Measurements from ENCODE around the gene COL1A1. TPM values are rescaled to one million over a fixed set of nuclear protein-coding genes. Genes with fewer than 3 reads are reported as not detected.

COL1A1 gene
- total and polyA plus RNA-seq, 2 experiments from 2014 or later, result 1,063 to 6,071 TPM

- Histone ChIP-seq H3K36me3 (replicated peaks; ENCODE audit: insufficient read depth, low read depth) (no peaks in the 10 kb centered on the region), H3K27me3 (no peaks in the 10 kb centered on the region), H3K9me3 (ENCODE audit: low read depth) (no peaks in the 10 kb centered on the region), H3K9me2 (replicated peaks; ENCODE audit: insufficient read depth) (no peaks in the 10 kb centered on the region), H3K4me3 (no peak overlapping the region), H3K4me1 (ENCODE audit: insufficient read depth) (peaks cover 21% of the 10 kb centered on the region), H4K20me1 (ENCODE audit: insufficient read depth, poor library complexity, severe bottlenecking) (no peaks in the 10 kb centered on the region), H3K79me2 (no peaks in the 10 kb centered on the region), H3K4me2 (no peak overlapping the region), H3K27ac (no peak overlapping the region), H2AFZ (no peak overlapping the region)
- no peak for TF ChIP-seq EZH2 (IDR thresholded peaks at IDR 0.05; ENCODE audit: borderline replicate concordance)
- no peak for TF ChIP-seq EZH2phosphoT487 (IDR thresholded peaks at IDR 0.05; ENCODE audit: low read depth, severe bottlenecking, unreplicated experiment)
- TF ChIP-seq, protein P1, sequence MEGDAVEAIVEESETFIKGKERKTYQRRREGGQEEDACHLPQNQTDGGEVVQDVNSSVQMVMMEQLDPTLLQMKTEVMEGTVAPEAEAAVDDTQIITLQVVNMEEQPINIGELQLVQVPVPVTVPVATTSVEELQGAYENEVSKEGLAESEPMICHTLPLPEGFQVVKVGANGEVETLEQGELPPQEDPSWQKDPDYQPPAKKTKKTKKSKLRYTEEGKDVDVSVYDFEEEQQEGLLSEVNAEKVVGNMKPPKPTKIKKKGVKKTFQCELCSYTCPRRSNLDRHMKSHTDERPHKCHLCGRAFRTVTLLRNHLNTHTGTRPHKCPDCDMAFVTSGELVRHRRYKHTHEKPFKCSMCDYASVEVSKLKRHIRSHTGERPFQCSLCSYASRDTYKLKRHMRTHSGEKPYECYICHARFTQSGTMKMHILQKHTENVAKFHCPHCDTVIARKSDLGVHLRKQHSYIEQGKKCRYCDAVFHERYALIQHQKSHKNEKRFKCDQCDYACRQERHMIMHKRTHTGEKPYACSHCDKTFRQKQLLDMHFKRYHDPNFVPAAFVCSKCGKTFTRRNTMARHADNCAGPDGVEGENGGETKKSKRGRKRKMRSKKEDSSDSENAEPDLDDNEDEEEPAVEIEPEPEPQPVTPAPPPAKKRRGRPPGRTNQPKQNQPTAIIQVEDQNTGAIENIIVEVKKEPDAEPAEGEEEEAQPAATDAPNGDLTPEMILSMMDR (IDR thresholded peaks at IDR 0.05; ENCODE audit: poor library complexity), result no peak
- DNase-seq (ENCODE audit: low spot score), result no peak
- whole genome bisulfite sequencing (ENCODE audit: low lambda C conversion rate, missing lambda C conversion rate), result 94% methylated on average over 17 of the region's 17 CpGs
These were observed 29.9 kb downstream of the COL1A1 start for GRCh38 chr17:50171371-50172071.

DNA sequence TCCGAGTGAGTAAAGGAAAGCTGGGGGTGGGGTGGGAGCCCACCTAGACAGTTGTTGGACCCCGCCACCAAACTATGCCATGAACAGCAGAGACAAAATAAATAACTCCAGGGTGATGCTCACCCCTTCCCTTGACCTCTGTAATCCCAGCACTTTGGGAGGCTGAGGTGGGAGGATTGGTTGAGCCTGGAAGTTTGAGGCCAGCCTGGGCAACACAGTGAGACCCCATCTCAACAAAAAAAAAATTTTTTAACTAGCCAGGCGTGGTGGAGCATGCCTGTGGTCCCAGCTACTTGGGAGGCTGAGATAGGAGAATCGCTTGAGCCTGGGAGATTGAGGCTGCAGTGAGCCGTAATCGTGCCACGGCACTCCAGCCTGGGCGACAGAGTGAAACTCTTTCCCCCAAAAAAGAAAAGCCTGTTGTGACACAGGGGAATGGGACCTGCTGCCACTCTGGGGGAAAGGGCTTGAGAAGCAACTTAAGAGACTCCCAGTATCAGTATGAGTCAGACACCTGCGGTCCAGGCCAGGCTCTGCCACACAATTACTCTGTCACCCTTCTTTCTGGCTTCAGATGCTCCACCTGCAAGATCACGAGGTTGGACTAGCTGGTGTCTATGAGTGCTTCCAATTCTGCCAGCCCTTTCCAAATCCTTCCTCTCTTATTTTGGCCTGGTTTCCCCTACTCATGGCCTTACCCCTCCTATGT lies 30.6 kb downstream of the COL1A1 start:
- DNase-seq (ENCODE audit: low spot score), result no peak
- Histone ChIP-seq H3K9me3 (ENCODE audit: low read depth) (no peaks in the 10 kb centered on the region), H3K4me2 (no peak overlapping the region), H3K27me3 (no peaks in the 10 kb centered on the region), H3K4me1 (ENCODE audit: insufficient read depth) (peaks cover 16% of the 10 kb centered on the region), H3K4me3 (no peak overlapping the region), H3K27ac (no peak overlapping the region), H3K36me3 (replicated peaks; ENCODE audit: insufficient read depth, low read depth) (no peaks in the 10 kb centered on the region), H4K20me1 (ENCODE audit: insufficient read depth, poor library complexity, severe bottlenecking) (no peaks in the 10 kb centered on the region), H2AFZ (no peak overlapping the region), H3K79me2 (no peaks in the 10 kb centered on the region), H3K9me2 (replicated peaks; ENCODE audit: insufficient read depth) (no peaks in the 10 kb centered on the region)
- WGBS (ENCODE audit: low lambda C conversion rate, missing lambda C conversion rate), result 91% methylated on average over 10 of the region's 10 CpGs
- TF ChIP-seq EZH2 (IDR thresholded peaks at IDR 0.05; ENCODE audit: borderline replicate concordance), result no peak
- TF ChIP-seq EZH2phosphoT487 (IDR thresholded peaks at IDR 0.05; ENCODE audit: low read depth, severe bottlenecking, unreplicated experiment), result no peak
- TF ChIP-seq, protein P1 (IDR thresholded peaks at IDR 0.05; ENCODE audit: poor library complexity), result no peak

GRCh38 chr17:50169881-50170459 lies 31.5 kb downstream of the COL1A1 start:
- 95% methylated on average over 9 of the region's 9 CpGs for WGBS (ENCODE audit: low lambda C conversion rate, missing lambda C conversion rate)
- DNase-seq (ENCODE audit: low spot score), result no peak

More at GRCh38 chr17:50169881-50170459, 31.5 kb downstream of the COL1A1 start:
- Histone ChIP-seq H3K9me2 (replicated peaks; ENCODE audit: insufficient read depth) (no peaks in the 10 kb centered on the region), H3K27me3 (no peaks in the 10 kb centered on the region), H3K9me3 (ENCODE audit: low read depth) (no peaks in the 10 kb centered on the region), H3K27ac (no peak overlapping the region), H3K4me1 (ENCODE audit: insufficient read depth) (peaks cover 8% of the 10 kb centered on the region), H4K20me1 (ENCODE audit: insufficient read depth, poor library complexity, severe bottlenecking) (no peaks in the 10 kb centered on the region), H2AFZ (no peak overlapping the region), H3K36me3 (replicated peaks; ENCODE audit: insufficient read depth, low read depth) (no peaks in the 10 kb centered on the region), H3K79me2 (no peaks in the 10 kb centered on the region), H3K4me2 (no peak overlapping the region), H3K4me3 (no peak overlapping the region)
- TF ChIP-seq EZH2phosphoT487 (IDR thresholded peaks at IDR 0.05; ENCODE audit: low read depth, severe bottlenecking, unreplicated experiment) (no peak), EZH2 (IDR thresholded peaks at IDR 0.05; ENCODE audit: borderline replicate concordance) (no peak)
- TF ChIP-seq, protein P1 (IDR thresholded peaks at IDR 0.05; ENCODE audit: poor library complexity), result no peak

All from hepatocyte (in vitro differentiated cells).